Activated CD4-positive, alpha-beta T cell treated with anti-CD3 and anti-CD28 coated beads, Interleukin-2, amount 50 U/mL, for 4 hours (primary cell): ENCODE results near the gene SSMEM1.
"Not testable (repeated sequence)": the region's sequence is repeated elsewhere in the genome, so short reads cannot be mapped to it uniquely, and the experiment has no call there.

Experiments
- DNase-seq, 2 experiments: peaks; one replicate each; pipeline ENCODE4 v3.0.0-alpha.2; 2020

Gene SSMEM1, protein sequence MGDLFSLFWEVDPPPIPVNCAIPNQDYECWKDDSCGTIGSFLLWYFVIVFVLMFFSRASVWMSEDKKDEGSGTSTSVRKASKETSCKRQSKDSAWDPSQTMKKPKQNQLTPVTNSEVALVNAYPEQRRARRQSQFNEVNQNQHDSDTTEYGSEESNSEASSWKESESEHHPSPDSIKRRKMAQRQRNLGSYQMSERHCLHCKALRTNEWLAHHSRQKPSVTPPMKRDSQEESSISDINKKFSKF

DNA sequence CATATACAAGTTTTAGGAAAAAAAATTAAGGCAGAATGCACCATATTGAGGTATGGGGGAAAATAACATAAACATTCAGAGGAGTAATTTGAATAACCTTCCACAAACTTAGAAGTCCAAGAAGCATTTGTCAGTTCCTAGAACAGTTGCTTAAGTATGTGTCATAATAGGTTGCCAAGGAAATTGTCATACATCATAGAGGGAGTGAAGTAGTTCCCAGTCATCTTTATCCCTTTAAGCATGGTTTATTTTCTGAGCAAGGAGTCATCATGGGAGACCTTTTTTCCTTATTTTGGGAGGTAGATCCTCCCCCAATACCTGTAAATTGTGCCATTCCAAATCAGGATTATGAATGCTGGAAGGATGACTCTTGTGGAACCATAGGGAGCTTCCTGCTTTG is at the start of gene SSMEM1:
TSS of gene SSMEM1 (plus strand) at position 219 of the 400 bp plus-strand sequence. CDS start at position 270, 51 bp downstream.
- no peak for DNase-seq

- no peak for DNase-seq
These were observed 47.6 kb upstream of the SSMEM1 start for GRCh38 chr7:130160023-130160422.

DNA sequence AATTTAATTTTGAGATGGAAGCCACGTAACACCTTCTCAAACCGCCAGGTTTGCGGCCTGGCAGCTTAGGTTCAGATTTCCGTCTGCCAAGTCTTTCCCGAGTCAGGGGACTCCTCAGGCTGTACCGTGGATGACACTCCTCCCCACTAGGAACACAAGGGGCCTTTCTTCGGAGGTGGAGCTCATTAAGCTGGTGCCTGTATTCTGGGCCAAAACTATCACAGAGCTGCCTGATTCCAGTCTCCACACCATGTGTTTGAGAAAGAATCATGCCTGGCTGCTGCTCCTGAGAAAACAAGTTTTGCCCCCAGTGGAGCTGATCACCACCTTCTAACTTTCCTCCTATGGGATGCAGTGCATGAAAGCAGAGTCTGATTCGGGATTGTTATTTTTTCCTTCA is 47.2 kb upstream of the SSMEM1 start:
- DNase-seq: no peak

- no peak for DNase-seq
These were observed 45.5 kb upstream of the SSMEM1 start for GRCh38 chr7:130162196-130162595.

- no peak for DNase-seq
These were observed 33.3 kb upstream of the SSMEM1 start for GRCh38 chr7:130174237-130174959.

DNA sequence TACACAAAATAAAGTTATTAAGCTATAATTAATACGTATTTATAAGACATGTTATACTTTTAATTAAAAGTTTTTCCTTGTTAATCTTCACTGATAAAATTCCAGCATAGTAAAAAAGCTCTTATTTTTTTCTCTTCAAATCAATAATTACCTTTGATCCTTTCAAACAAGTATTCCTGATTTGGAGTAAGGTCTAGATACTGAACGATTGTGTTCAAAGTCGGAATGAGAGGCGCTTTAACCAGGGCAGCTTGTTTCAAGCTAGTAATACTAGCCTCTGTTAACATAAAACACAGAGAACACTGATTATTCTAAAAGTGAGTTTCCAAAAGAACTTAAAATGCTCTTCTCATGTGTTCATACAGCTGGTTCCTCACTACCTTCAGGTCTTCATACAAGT is 29.4 kb upstream of the SSMEM1 start:
- DNase-seq: no peak

- DNase-seq: no peak
These were observed 28.0 kb upstream of the SSMEM1 start for GRCh38 chr7:130179631-130180030.

GRCh38 chr7:130180571-130181262 is 26.9 kb upstream of the SSMEM1 start:
- no peak for DNase-seq

- DNase-seq: no peak
These were observed 26.4 kb upstream of the SSMEM1 start for GRCh38 chr7:130181263-130181605.

- no peak for DNase-seq
These were observed 24.7 kb upstream of the SSMEM1 start for GRCh38 chr7:130182990-130183389.

GRCh38 chr7:130184349-130184748 is 23.3 kb upstream of the SSMEM1 start:
- not testable (repeated sequence) for DNase-seq

- no peak for DNase-seq
These were observed 20.3 kb upstream of the SSMEM1 start for GRCh38 chr7:130187360-130187759.

- no peak for DNase-seq
These were observed 18.3 kb upstream of the SSMEM1 start for GRCh38 chr7:130189343-130189742.

GRCh38 chr7:130191791-130192190 is 15.9 kb upstream of the SSMEM1 start:
- no peak for DNase-seq

GRCh38 chr7:130195396-130195795 is 12.3 kb upstream of the SSMEM1 start:
- no peak for DNase-seq

- DNase-seq: no peak
These were observed 11.2 kb upstream of the SSMEM1 start for GRCh38 chr7:130196476-130196875.

DNA sequence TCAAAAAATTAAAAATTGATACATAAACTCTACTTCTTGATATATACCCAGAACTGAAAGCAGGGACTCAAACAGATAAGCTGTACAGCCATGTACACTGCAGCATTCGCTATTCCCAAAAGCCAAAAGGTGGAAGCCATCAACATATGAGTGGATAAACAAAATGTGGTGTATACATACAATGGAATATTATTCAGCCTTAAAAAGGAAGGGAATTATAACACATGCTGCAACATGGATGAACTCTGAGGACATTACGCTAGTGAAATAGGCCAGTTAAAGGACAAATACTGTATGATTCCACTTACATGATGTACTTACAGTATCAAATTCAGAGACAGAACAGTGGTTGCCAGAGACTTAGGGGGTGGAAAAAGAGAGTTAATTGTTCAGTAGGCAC is 10.6 kb upstream of the SSMEM1 start:
- no peak for DNase-seq

- DNase-seq: no peak
These were observed 5.9 kb upstream of the SSMEM1 start for GRCh38 chr7:130201796-130202195.

GRCh38 chr7:130205084-130205947 is 2.3 kb upstream of the SSMEM1 start, which contains the start of gene TMEM209:
TSS of gene TMEM209 (minus strand) at chr7:130205406. CDS start at chr7:130205375, 31 bp downstream.
- peak; percentile 90 to 92 for DNase-seq

GRCh38 chr7:130207033-130207432 is 627 bp upstream of the SSMEM1 start:
- no peak for DNase-seq

- DNase-seq: no peak
These were observed 856 bp downstream of the SSMEM1 start for GRCh38 chr7:130208516-130208915.

DNA sequence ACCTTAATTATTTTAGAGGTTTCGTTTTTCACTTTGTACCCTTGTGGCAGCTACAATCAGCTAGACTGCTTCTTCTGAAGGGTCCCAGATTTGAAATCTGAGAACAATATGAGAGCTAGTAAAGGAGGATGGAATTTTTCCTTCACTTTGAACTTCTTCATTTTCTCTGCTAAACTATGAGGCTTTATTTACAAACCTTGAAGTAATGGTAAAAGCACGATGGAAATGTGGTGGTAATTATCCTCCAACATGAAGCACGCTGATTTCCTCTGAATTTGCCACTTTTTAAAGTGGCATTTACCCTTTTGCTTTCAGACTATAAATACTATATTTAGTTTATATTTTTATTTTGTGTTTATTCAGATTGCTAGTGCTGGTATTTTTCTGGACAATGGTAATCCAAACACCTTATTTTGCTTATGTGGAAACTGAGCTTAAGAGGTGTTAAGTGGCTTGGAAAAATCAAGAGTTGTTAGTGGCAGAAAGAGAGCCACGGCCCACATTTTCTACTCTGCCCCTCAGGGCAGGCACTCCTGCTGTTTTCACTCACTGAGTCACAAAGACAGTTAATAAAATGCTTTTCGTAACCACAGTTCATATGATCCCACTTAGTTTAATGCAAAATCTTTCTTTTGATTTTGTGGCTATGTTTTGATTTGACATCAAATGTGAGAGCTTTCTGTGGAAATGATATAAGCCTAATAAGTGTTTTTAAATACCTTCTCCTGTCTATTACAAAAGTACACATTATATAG is 2.7 kb downstream of the SSMEM1 start:
- DNase-seq: no peak
